ENCODE results near the gene GNG10.
"Not testable (repeated sequence)": the region's sequence is repeated elsewhere in the genome, so short reads cannot be mapped to it uniquely, and the experiment has no call there.

The GNG10 gene

DNA sequence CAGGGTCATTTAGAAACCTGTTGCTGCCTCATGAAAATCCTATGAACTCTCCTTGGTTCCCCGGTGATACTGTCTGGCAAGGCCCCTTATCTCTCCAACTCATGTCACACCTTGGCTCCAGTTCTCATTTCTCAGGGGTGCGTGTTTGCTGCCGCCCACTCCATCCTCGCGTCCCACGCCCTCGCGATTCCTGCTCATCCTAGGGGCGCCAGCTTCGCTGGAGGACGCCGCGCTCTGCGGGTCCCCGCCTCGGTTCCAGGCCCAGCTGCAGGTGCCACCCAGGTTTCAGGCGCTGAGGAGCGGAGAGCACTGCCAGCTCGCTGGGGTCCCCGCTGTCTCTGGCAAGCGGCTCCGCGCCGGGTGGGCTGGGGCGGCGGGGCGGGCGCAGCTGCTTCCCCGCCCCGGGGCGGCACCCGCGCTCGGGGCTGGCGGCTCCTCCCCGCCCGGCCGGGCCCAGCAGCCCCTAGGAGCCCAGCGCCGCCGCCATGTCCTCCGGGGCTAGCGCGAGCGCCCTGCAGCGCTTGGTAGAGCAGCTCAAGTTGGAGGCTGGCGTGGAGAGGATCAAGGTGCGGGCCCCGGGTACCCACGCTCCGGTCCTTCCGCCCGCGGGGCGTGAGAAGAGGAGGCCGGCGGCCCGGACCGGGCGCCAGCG is at the start of gene GNG10:
Gene GNG10, plus strand, starts transcription at position 456 of the 652 bp plus-strand sequence. Its CDS starts 30 bp downstream, at position 486.
- DNase-seq (ENCODE audit: low read depth in 3 of 3) = peak; percentile 34 to 57 (median 40)

DNA sequence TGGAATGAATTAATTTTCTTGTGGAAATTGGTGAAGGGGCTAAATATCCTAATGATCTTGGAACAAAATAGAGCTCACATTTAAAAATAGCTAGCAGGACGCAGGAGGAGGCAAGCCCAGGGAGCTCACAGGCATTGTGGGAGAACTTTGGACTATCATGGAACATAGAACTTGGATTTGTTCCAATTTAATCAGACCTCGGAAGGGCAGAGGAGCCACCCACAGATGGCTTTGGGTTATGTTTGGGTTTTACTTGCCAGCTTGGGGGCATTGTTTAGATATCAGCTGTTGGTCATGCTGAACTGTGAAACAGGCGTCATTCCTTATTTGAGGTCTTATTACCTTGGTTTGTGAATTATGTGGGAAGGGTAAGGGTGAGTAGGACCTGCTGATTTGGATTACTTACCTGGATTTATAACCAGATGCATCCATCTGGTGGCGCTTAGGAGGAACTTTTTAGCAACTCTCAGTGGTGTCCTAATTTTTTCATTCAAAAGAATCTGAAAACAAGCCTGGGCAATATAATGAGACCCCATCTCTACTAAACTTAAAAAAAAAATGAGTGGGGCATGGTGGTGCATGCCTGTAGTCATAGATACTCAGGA is 47.9 kb upstream of the GNG10 start:
- no peak for DNase-seq (ENCODE audit: low read depth in 3 of 3)

DNA sequence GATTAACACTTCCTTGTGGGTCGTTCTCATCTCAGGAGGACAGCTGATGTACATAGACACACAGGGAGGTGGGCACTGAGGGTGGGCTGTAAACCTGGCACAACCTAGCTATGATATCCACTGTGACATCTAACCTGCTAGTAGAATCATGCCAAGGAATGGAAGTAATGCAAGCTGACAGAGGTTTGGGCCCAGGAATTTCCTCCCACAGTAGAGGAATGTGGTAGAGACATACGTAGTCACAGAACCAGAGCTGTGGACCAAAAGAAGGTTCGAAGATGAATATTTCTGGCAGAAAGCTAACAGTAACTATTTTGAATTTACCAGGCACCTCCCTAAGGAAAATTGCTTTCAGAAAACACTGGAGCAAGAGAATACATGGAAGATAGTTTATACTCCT is 45.5 kb upstream of the GNG10 start:
- no peak for DNase-seq (ENCODE audit: low read depth in 3 of 3)

DNA sequence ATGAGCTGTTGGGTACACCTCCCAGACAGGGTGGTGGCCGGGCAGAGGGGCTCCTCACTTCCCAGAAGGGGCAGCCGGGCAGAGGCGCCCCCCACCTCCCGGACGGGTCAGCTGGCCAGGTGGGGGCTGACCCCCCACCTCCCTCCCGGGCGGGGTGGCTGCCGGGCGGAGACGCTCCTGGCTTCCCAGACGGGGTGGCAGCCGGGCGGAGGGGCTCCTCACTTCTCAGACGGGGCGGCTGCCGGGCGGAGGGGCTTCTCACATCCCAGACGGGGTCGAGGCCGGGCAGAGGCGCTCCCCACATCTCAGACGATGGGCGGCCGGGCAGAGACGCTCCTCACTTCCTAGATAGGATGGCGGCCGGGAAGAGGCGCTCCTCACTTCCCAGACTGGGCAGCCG is 44.1 kb upstream of the GNG10 start:
- not testable (repeated sequence) for DNase-seq (ENCODE audit: low read depth in 3 of 3)

DNA sequence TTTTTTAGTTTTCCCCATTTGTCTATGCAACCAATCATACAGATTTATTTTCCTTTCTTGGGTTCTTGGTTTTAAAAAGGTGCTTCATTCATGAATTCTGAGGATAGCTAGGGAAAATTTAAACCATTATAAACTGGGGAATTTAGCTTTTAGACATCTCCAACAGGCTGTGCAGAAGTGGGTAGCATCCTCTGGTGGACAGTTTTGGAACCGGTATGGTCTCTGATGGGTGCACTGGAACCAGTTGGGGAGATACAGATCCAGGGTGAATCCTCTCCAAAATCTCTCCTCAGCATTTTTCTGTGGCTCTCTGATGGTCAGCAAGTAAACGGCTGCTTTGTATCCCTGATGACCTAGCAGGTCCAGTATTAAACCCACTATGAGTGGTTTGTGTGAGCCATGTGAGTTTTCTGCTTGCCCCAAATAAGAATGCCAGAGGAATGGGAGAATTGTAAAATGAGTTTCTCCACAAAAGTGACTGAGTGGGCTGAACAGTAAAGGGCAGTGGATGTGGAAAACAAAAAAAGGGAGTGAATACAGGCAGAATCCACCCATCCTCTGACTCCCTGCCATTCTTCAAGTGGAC is 39.4 kb upstream of the GNG10 start:
- DNase-seq (ENCODE audit: low read depth in 3 of 3) = no peak

DNA sequence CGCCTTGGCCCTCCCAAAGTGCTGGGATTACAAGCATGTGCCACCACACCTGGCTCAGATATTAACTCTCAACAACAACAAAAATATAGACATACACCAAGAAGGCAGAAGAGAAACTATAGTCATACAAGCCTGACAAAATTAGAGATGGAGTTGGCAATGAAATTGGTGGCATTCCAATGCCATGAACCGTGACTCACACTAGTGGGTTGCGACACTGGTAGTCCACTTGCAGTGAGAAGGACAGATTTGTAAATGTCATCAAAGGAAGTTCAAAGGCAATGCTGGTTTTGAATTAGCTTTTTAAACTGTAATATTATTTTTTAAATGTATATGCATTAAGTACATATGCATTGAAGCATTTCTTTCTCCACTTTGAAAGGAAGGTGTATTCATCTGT is 38.8 kb upstream of the GNG10 start:
- DNase-seq (ENCODE audit: low read depth in 3 of 3) = no peak

DNA sequence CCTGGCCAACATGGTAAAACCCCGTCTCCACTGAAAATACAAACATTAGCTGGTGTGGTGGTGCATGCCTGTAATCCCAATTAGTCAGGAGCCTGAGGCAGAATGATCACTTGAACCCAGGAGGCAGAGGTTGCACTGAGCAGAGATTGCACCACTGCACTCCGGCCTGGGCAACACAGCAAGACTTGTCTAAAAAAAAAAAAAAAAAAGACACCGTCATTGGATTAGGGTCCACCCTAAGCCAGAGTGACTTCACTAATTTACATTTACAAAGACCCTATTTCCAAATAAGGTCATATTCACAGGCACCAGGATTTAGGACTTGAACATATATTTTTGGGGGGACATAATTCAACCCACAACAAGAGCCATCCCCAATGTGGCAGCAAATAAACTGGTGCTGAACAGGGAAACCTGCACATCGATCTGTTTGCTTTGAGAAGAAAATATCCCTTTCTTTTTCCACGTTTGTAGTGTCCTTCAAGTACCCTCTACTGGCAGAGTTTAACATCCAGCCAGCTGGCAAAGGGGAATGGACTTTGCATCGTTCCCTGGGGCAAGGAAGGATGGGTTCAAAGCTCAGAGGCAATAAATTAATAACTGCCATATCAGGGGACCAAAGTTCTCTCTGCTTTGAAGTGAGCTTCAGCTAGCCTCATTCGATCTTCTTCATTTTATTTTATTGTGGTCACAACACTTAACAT is 34.0 kb upstream of the GNG10 start:
- DNase-seq (ENCODE audit: low read depth in 3 of 3) = no peak

DNA sequence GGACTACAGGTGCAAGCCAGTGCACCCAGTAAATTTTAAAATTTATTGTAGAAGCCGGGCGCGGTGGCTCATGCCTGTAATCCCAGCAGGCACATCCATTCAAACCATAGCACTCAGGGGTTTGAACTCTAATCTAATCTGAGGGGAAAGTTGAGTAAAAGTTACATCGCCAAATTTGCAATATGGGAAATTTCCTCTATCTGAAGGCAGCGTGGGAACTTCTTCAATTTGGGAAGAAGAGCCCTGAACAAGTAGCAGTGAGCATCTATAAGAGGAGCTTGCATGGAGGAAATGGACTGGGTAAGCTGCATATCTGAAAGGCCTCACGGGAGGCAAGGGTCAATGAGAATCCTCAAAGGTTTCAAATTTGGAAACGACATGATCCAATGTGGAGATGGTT is 33.0 kb upstream of the GNG10 start:
- DNase-seq (ENCODE audit: low read depth in 3 of 3) = no peak

DNA sequence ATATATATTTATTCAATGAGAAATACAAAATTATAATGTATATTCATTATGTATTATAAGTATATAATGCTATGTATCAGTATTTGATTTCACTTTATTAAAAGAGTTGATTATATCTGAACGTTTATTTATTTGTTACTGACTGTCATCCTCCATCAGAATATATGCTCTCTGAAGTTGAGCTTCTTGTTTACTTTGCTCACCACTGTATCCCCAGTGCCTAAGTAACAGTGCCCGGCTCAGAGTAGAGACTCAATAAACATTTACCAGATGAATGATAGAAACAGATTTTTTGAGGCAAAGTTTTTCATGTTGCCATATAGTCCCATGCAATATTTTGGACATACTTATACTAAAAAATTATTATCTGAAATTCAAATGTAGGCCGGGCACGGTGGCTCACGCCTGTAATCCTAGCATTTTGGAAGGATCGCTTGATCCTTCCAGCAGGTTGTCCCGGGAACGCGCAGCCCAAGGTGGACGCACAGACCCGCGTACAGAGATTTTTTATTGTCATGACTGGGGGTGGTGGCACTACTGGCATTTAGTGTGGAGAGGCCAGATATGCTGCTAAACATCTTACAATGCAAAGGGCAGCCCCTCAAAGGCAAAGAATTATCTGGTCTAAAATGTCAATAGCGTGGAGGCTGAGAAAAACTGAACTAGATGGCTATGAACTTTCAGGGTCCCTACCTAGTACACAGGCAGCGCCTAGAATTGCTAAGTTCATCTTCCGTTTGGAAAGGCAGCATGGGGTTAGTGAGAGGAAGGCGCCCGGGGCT is 31.0 kb upstream of the GNG10 start:
- DNase-seq (ENCODE audit: low read depth in 3 of 3) = no peak

DNA sequence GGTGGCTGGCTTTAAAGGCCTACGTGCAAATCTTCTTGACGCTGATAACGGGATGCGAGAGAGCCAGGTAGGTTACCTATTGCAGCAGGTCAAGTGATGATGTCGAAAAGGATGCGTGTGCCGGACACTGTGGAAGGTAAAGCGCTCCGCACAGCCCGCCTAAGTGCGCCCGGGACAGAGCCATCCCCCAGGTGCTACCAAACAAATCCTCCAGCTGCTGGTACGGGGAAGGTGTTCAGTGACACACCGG is 30.5 kb upstream of the GNG10 start:
- DNase-seq (ENCODE audit: low read depth in 3 of 3) = no peak

DNA sequence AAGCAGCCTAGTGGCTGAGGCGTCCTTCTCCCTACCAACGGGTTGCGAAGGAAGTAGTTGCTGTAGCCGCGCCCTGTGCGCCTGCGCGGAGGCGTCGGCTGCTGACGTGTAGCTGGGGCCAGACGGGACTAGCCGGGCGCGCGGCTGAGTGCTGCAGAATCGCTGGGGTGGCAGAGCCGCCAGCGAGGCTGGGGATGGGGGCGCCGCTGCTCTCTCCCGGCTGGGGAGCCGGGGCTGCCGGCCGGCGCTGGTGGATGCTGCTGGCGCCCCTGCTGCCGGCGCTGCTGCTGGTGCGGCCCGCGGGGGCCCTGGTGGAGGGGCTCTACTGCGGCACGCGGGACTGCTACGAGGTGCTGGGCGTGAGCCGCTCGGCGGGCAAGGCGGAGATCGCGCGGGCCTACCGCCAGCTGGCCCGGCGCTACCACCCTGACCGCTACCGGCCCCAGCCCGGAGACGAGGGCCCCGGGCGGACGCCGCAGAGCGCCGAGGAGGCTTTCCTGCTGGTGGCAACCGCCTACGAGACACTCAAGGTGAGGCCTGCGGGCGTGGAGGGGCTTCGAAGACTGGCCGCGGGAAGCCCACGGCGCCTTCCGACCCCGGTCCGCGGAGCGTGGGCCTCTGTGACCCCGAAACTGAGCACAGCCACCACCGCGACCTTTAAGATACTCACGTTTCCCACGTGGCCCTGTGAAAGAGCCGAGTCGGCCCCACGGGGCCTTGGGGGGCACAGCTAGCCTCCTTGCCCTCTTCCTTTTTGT is 30.0 kb upstream of the GNG10 start, which contains the start of gene DNAJC25:
Gene DNAJC25, plus strand, starts transcription at position 121 of the 758 bp plus-strand sequence. Its CDS starts 74 bp downstream, at position 195.
- DNase-seq (ENCODE audit: low read depth in 3 of 3) = peak; percentile 83 to 94 (median 90)

DNA sequence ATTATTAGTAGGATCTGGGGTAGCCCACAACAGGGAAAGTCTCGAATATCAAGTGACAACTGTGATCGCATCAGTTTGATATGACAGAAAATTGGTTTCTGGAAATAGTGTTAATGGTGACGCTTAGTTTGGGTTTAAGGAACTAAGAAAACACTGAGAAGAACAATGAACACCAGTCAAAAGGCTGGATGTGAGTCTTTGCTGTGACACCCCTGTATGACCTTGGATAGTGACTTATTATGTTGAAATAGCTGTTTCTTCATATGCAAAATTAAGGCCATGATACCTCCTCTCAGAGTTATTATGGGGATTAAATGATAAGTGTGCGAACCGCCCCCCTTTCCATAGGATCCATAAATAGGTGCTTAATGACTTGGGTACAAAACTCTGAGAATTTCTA is 29.3 kb upstream of the GNG10 start:
- no peak for DNase-seq (ENCODE audit: low read depth in 3 of 3)

DNA sequence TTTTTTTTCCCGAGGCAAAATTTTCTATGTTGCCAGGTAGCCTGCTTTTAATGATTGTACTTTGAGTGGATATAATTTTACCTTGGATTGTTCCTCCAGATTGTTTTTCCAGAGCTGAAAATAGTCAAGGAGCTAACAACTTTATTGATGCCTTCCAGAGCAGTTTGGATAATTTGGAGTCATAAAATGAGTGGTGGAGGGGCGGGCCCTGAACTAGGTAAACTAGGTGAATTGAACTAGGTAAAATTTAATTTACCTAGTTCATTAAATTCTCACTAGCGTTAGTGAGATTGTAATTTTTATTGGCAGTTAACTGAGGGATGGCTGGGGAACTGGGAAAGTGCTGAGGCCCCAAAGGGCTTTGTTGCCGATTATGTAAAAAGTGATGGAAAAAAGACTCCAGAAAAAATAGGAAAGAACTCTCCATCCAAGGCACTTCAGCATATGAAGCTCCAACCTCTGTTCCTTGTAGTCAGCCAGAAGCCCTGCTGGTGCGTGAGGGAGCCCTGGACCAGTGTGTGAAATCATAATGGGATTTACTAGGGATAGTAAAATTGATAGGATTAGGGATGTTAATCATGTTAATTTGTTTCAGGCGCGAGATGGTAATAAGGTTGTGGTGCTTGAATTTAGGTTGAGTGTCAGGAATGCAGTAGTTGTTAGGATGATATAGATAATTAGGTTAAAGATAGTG is 28.6 kb upstream of the GNG10 start:
- DNase-seq (ENCODE audit: low read depth in 3 of 3) = no peak

DNA sequence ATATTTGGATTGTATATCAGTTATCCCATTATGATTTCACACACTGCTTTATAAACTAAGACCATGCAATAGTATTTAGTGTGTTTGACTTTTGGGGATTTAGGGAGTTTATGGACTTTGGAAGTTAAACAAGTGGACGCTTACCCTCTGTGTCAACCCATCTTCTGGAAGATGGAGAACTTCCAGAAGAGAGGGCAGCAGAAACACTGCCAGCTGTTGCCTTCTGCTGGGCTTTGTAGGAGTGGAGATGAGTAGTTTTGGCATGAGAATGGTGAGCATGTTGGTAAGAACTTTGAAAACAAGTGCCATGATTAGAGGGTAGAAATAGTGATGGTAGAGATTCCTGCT is 28.0 kb upstream of the GNG10 start:
- no peak for DNase-seq (ENCODE audit: low read depth in 3 of 3)

DNA sequence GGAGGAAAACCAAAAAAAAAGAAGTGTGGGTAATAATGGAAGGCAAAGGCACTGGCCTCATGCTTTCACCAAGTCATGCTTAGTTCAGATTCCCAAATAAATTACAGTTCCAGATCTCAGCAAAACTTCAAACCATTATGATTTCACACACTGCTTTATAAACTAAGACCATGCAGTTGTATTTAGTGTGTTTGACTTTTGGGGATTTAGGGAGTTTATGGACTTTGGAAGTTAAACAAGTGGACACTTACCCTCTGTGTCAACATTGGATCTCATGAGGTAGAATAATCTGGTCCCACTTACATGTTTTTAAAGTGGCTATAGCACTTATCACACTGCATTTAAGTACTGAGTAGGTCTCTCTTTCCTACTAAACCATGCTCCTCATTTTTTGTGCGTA is 26.5 kb upstream of the GNG10 start:
- no peak for DNase-seq (ENCODE audit: low read depth in 3 of 3)

DNA sequence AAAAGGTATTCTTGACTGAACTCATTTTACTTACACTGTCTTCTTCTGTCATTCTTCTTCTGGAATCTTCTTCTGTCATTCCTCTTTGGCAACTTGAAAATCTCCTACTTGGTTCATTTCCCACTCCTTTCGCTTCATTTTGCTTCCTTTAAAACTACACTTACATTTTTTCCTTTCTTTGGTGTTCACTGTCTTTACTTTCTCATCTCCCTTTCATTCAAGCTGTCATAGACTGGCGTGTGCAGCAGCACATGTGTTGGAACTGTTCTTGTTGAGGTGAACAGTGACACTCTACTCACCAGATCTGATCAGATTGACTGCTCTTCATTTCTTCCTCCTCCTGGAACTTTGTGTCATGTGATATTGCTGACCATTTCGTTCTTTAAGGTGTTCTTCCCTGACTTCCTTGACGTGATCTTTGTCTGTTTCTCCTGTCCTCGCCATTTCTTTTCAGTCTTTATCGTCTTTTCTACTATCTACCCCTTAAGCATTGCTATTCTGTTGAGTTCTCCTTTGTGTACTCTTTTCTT is 23.9 kb upstream of the GNG10 start:
- no peak for DNase-seq (ENCODE audit: low read depth in 3 of 3)

DNA sequence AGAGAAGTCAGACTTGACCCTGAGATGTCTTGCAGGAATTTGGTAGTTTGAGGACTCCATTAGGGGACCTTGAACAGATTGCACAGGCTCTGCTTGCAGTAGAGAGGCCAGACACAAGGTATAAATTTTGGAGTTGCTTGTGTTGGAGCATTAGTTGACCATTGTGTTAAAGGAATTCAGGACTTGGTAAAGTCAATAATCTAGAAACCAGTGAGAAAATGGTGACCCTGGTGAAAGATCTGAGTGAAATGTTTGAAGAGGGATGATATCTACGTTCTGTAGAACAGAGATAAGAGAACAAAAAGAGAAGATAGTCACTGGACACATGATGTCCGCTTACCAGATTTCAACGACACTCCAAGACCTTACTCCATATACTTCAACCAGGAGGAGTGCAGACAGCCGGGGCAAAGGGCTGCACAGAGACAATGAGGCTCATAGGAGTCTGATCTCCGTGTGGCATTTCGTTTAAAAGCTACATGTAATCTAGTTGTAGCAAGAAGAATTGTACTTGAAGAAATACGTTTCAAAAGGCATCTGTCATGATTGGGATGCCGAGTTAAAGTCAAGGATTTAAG is 17.1 kb upstream of the GNG10 start:
- no peak for DNase-seq (ENCODE audit: low read depth in 3 of 3)

DNA sequence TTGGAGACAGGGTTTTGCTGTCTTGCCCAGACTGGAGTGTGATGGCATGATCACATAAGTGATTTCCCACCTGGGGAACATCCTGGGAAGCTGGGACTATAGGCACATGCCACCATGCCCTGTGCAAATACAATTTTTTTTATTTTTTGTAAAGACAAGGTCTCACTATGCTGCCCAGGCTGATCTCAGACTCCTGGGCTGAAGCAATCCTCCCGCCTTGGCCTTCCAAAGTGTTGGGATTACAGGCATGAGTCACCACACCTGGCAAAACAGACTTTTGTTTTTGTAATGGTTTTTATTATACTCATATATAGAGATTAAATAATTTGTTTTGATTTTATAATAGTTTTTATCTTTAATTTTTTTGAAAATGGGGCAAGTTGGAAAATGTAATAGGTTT is 15.6 kb upstream of the GNG10 start:
- DNase-seq (ENCODE audit: low read depth in 3 of 3) = no peak

DNA sequence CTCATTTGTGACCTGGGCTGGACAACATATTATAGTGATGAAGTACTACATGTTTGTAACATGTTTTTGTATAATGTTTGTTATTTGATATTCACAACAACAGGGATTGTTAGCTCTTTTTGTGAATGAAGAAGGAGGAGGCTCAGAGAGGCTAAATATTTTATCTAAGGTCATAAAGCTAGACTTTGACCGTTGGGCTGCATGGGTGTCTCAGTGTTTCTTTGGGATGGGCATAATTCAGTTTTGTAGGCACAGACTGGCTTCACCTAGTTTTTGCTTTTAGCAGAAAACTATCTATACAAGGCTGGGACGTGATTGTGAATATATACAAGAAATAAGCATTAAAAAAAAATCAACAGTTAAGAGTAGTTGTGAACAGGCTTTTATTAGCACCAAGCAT is 15.0 kb upstream of the GNG10 start:
- no peak for DNase-seq (ENCODE audit: low read depth in 3 of 3)

DNA sequence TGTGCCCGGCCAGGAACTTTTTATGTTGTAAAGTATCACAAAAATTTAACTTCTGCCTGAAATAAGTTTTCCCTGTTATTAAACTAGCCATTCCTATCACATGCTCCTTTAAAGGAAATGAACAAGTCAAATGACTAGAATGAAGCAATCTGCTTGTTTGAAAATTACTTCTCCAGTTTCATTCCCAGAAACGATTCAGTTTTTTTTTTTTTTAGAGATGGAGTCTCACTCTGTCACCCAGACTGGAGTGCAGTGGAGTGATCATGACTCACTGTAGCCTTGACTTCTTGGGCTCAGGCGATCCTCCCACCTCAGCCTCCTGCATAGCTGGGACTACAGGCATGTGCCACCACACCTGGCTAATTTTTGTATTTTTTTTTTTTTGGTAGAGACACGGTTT is 13.3 kb upstream of the GNG10 start:
- DNase-seq (ENCODE audit: low read depth in 3 of 3) = no peak
